Measurements from ENCODE around the gene GTF3C2. TPM values are rescaled to one million over a fixed set of nuclear protein-coding genes. Genes with fewer than 3 reads are reported as not detected.

The GTF3C2 gene
- total and polyA plus RNA-seq, 2 of the 13 experiments (the other 11 are each of a cell fraction or from before 2014, with no cell fraction given): 77.5 to 130 TPM

DNA sequence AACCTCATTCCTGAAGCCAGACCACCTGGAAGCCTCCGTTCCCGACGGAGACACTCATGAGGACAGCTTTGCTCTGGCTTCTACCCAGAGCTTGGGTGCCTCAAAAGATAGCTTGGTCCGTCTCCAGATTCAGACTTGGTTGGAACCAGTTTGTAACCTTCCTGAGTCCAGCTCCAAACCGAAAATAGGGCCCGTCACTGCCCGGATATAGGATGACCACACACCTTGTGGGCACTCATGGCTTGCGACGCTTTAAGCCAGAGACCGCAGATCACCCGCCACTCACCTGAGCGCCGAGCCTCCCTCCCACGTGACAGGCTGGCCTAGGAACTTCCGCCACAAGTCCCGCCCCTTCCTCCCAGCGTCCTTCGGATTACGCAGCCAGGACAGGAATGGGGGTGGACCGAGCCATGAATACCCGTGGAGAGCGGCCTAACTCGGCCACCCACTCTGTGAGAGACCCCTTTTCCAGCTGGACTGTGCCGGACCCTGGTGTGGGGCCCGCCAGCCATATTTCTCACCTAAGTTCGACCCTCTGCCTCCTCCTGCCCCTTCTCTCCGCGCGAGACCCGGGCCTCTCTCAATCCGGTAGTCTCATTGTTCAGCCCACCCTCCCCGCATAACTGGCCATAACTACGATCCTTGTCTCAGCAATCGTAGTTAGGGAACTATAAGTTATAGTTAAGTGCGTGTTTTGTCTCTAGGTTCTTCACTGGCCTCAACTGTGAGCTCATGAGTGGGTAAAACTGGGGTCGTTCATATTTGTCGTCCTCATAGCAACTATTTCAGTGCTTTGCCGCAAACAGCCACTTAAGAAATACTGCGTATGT lies 33.6 kb downstream of the GTF3C2 start, which contains the start of gene MPV17 (continued):
- TF ChIP-seq CC2D1A (CRISPR knock-in tag; IDR thresholded peaks at IDR 0.05) (no peak), ZNF430 (CRISPR knock-in tag; IDR thresholded peaks at IDR 0.05) (peak; percentile 84; the same call in 1 of the 2 replicates), SRSF9 (IDR thresholded peaks at IDR 0.05; ENCODE audit: borderline replicate concordance, insufficient read depth, low read depth, low read length, poor library complexity, severe bottlenecking) (no peak), ZNF224 (CRISPR knock-in tag; IDR thresholded peaks at IDR 0.05) (peak; percentile 85; the same call in 1 of the 2 replicates), HNRNPUL1 (IDR thresholded peaks at IDR 0.05; ENCODE audit: low read depth, low read length) (no peak), GMEB1 (CRISPR knock-in tag; IDR thresholded peaks at IDR 0.05; ENCODE audit: borderline replicate concordance) (peak; percentile 79), RELA (CRISPR knock-in tag; IDR thresholded peaks at IDR 0.05) (peak; percentile 45; the same call in 1 of the 2 replicates), BRCA1 (CRISPR knock-in tag; IDR thresholded peaks at IDR 0.05) (peak; percentile 49; the same call in 1 of the 2 replicates), ZNF839 (CRISPR knock-in tag; IDR thresholded peaks at IDR 0.05; ENCODE audit: borderline replicate concordance) (no peak), ZSCAN21 (CRISPR knock-in tag; IDR thresholded peaks at IDR 0.05; ENCODE audit: borderline replicate concordance) (peak; percentile 97), CENPX (CRISPR knock-in tag; IDR thresholded peaks at IDR 0.05) (no peak), CCAR2 (optimal IDR thresholded peaks at IDR 0.05; ENCODE audit: low read depth, low read length) (peak; percentile 41)
- TF ChIP-seq, protein P1, sequence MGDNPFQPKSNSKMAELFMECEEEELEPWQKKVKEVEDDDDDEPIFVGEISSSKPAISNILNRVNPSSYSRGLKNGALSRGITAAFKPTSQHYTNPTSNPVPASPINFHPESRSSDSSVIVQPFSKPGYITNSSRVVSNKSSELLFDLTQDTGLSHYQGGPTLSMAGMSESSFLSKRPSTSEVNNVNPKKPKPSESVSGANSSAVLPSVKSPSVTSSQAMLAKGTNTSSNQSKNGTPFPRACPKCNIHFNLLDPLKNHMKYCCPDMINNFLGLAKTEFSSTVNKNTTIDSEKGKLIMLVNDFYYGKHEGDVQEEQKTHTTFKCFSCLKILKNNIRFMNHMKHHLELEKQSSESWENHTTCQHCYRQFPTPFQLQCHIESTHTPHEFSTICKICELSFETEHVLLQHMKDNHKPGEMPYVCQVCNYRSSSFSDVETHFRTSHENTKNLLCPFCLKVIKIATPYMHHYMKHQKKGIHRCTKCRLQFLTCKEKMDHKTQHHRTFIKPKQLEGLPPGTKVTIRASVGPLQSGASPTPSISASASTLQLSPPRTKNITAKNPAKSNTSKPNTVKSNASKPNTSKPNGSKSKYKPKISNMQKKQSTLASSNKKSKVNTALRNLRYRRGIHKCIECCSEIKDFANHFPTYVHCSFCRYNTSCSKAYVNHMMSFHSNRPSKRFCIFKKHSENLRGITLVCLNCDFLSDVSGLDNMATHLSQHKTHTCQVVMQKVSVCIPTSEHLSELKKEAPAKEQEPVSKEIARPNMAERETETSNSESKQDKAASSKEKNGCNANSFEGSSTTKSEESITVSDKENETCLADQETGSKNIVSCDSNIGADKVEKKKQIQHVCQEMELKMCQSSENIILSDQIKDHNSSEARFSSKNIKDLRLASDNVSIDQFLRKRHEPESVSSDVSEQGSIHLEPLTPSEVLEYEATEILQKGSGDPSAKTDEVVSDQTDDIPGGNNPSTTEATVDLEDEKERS (CRISPR knock-in tag; IDR thresholded peaks at IDR 0.05): 0 out of 2 replicates have a peak, but pooled peaks have one; percentile 36
- TF ChIP-seq, protein P2, sequence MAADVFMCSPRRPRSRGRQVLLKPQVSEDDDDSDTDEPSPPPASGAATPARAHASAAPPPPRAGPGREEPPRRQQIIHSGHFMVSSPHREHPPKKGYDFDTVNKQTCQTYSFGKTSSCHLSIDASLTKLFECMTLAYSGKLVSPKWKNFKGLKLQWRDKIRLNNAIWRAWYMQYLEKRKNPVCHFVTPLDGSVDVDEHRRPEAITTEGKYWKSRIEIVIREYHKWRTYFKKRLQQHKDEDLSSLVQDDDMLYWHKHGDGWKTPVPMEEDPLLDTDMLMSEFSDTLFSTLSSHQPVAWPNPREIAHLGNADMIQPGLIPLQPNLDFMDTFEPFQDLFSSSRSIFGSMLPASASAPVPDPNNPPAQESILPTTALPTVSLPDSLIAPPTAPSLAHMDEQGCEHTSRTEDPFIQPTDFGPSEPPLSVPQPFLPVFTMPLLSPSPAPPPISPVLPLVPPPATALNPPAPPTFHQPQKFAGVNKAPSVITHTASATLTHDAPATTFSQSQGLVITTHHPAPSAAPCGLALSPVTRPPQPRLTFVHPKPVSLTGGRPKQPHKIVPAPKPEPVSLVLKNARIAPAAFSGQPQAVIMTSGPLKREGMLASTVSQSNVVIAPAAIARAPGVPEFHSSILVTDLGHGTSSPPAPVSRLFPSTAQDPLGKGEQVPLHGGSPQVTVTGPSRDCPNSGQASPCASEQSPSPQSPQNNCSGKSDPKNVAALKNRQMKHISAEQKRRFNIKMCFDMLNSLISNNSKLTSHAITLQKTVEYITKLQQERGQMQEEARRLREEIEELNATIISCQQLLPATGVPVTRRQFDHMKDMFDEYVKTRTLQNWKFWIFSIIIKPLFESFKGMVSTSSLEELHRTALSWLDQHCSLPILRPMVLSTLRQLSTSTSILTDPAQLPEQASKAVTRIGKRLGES (CRISPR knock-in tag; IDR thresholded peaks at IDR 0.05; ENCODE audit: borderline replicate concordance): no peak; the same call in 1 of the 2 replicates
- TF ChIP-seq, protein P3, sequence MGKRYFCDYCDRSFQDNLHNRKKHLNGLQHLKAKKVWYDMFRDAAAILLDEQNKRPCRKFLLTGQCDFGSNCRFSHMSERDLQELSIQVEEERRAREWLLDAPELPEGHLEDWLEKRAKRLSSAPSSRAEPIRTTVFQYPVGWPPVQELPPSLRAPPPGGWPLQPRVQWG (CRISPR knock-in tag; IDR thresholded peaks at IDR 0.05; ENCODE audit: borderline replicate concordance, low read depth): no peak
- TF ChIP-seq, protein P4, sequence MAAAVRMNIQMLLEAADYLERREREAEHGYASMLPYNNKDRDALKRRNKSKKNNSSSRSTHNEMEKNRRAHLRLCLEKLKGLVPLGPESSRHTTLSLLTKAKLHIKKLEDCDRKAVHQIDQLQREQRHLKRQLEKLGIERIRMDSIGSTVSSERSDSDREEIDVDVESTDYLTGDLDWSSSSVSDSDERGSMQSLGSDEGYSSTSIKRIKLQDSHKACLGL (CRISPR knock-in tag; IDR thresholded peaks at IDR 0.05): peak; percentile 95
- TF ChIP-seq, protein P5, sequence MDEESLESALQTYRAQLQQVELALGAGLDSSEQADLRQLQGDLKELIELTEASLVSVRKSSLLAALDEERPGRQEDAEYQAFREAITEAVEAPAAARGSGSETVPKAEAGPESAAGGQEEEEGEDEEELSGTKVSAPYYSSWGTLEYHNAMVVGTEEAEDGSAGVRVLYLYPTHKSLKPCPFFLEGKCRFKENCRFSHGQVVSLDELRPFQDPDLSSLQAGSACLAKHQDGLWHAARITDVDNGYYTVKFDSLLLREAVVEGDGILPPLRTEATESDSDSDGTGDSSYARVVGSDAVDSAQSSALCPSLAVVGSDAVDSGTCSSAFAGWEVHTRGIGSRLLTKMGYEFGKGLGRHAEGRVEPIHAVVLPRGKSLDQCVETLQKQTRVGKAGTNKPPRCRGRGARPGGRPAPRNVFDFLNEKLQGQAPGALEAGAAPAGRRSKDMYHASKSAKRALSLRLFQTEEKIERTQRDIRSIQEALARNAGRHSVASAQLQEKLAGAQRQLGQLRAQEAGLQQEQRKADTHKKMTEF (CRISPR knock-in tag; IDR thresholded peaks at IDR 0.05): peak; percentile 86
